CD4-positive, alpha-beta T cell (primary cell): ENCODE data around the gene C11orf91. TPM values are rescaled to one million over a fixed set of nuclear protein-coding genes. Genes with fewer than 3 reads are reported as not detected.

Experiments
- ATAC-seq: fragments of 200-7000 bp; cut with Tn5 transposase; one replicate; pipeline ENCODE4 v1.10.0; 2022; ENCODE audit warnings: mild to moderate bottlenecking; ENCODE audit not compliant: poor library complexity
- CTCF ChIA-PET: fragments of 350-600 bp; sonication (Branson Sonifier 250); formaldehyde crosslinking; loops from one replicate; lab custom pipeline; 2021; ENCODE audit warnings: antibody characterized with exemption, inconsistent platforms; lab: Charles Lee
- POLR2A ChIA-PET: fragments of 350-600 bp; sonication (Branson Sonifier 250); formaldehyde crosslinking; loops from one replicate; lab custom pipeline; 2021; ENCODE audit warnings: antibody characterized with exemption, inconsistent platforms; lab: Charles Lee
- DNase-seq, 14 experiments: peaks; one replicate each; pipeline ENCODE4 v3.0.0-alpha.2; 2013 to 2020; ENCODE audit warnings: mixed read lengths in 2 of 14
- H3K27ac ChIP-seq, 2 donors: one replicate each; pipeline versions ENCODE4 v1.5.1 to v1.7.0; 2013; ENCODE audit warnings: low read length in 2 of 2, low read depth in 1 of 2, mild to moderate bottlenecking in 1 of 2
- H3K27me3 ChIP-seq, 2 experiments: 1 replicate in 1 of 2; 2 replicates in 1 of 2; pipeline versions ENCODE4 v1.6.1 to v1.7.0; 2013; ENCODE audit warnings: low read length in 2 of 2, control low read depth in 1 of 2, mild to moderate bottlenecking in 1 of 2, moderate library complexity in 1 of 2; ENCODE audit not compliant: insufficient read depth in 2 of 2, control insufficient read depth in 1 of 2
- H3K36me3 ChIP-seq: one replicate; pipeline ENCODE4 v1.6.1; 2013; ENCODE audit warnings: low read length, control low read depth; ENCODE audit not compliant: insufficient read depth
- H3K4me1 ChIP-seq: one replicate; pipeline ENCODE4 v1.6.1; 2013; ENCODE audit warnings: low read length, control low read depth; ENCODE audit not compliant: insufficient read depth
- H3K4me3 ChIP-seq: one replicate; pipeline ENCODE4 v1.5.1; 2013; ENCODE audit warnings: mild to moderate bottlenecking, low read length, moderate library complexity
- H3K9me3 ChIP-seq, 2 experiments: 1 replicate in 1 of 2; 2 replicates in 1 of 2; pipeline versions ENCODE4 v1.6.1 to v1.7.0; 2013; ENCODE audit warnings: low read length in 2 of 2, mild to moderate bottlenecking in 2 of 2, control low read depth in 1 of 2, moderate library complexity in 1 of 2; ENCODE audit not compliant: control insufficient read depth in 1 of 2, insufficient read depth in 1 of 2
- H3K27ac Mint-ChIP-seq: one replicate; pipeline ENCODE4 v1.8.0; 2020; ENCODE audit warnings: mixed read lengths
- H3K27me3 Mint-ChIP-seq: one replicate; pipeline ENCODE4 v1.8.0; 2021; ENCODE audit warnings: mixed read lengths
- H3K36me3 Mint-ChIP-seq: one replicate; pipeline ENCODE4 v1.8.0; 2021; ENCODE audit warnings: low read depth, mixed read lengths
- H3K4me1 Mint-ChIP-seq: one replicate; pipeline ENCODE4 v1.8.0; 2021; ENCODE audit warnings: low read depth, mixed read lengths
- H3K4me3 Mint-ChIP-seq: one replicate; pipeline ENCODE4 v1.8.0; 2020; ENCODE audit warnings: mild to moderate bottlenecking, mixed read lengths
- H3K9me3 Mint-ChIP-seq: one replicate; pipeline ENCODE4 v1.8.0; 2020; ENCODE audit warnings: mixed read lengths
- CTCF ChIP-seq: fragments of 200-600 bp; IDR thresholded peaks from one replicate; pipeline ENCODE4 v1.8.0; 2022; ENCODE audit warnings: antibody characterized with exemption, mild to moderate bottlenecking
- intact Hi-C, 2 experiments: fragments of 100-400 bp; cut with DNase I in 1 of 2; cut with micrococcal nuclease in 1 of 2; formaldehyde crosslinking; loops; one replicate each; pipeline versions ENCODE4 v1.15.1 to v1.9.0; 2023 to 2025; cut with DNase I, micrococcal nuclease
- total RNA-seq, 174 experiments: library from RNA in 2 of 174; stranded (reverse) in 2 of 174; gene quantifications; one replicate each; pipeline ENCODE4 v1.2.3 and lab custom pipeline; 2021 to 2026

The C11orf91 gene
- total RNA-seq, 2 experiments from 2014 or later = 0.45 TPM; not detected in 1

- Mint-ChIP-seq H3K27ac (no peak overlapping the region), H3K27me3 (peaks cover 2% of the 10 kb centered on the region), H3K4me3 (no peak overlapping the region), H3K4me1 (peaks cover 3% of the 10 kb centered on the region), H3K9me3 (no peaks in the 10 kb centered on the region), H3K36me3 (no peaks in the 10 kb centered on the region)
- H3K27me3 ChIP-seq = peaks cover 3% of the 10 kb centered on the region in 2 experiments
- no peak for DNase-seq
- no peak for TF ChIP-seq CTCF
- POLR2A ChIA-PET = no interaction called here
- no peak overlapping the region for H3K27ac ChIP-seq
- ATAC-seq = no peak
- intact Hi-C loops = loop anchor here in 1 of 2 experiments (10.0 kb wide), 1 partner anchor 664 kb away; the partner anchor contains the start of gene ABTB2
- no peaks in the 10 kb centered on the region for H3K36me3 ChIP-seq
- CTCF ChIA-PET = no interaction called here
- H3K4me3 ChIP-seq = no peak overlapping the region
- no peaks in the 10 kb centered on the region for H3K4me1 ChIP-seq
- H3K9me3 ChIP-seq = peaks cover 0 to 3% of the 10 kb centered on the region in 2 experiments
These were observed 9.4 kb downstream of the C11orf91 start for GRCh38 chr11:33691066-33691864.

- no peaks in the 10 kb centered on the region for H3K9me3 Mint-ChIP-seq
- H3K4me3 Mint-ChIP-seq = no peak overlapping the region
- Histone ChIP-seq H3K4me3 (no peak overlapping the region), H3K27me3 (peaks cover 3 to 5% of the 10 kb centered on the region in 2 experiments), H3K9me3 (peaks cover 0 to 3% of the 10 kb centered on the region in 2 experiments), H3K36me3 (no peaks in the 10 kb centered on the region), H3K27ac (no peak overlapping the region), H3K4me1 (no peaks in the 10 kb centered on the region)
- intact Hi-C loops = loop anchor here in 1 of 2 experiments (10.0 kb wide), 1 partner anchor 664 kb away; the partner anchor contains the start of gene ABTB2
- DNase-seq (no peak), ATAC-seq (no peak)
- no peak for TF ChIP-seq CTCF
- ChIA-PET CTCF (no interaction called here), POLR2A (no interaction called here)
- H3K4me1 Mint-ChIP-seq = no peaks in the 10 kb centered on the region
- no peak overlapping the region for H3K27ac Mint-ChIP-seq
- no peaks in the 10 kb centered on the region for H3K36me3 Mint-ChIP-seq
- peaks cover 5% of the 10 kb centered on the region for H3K27me3 Mint-ChIP-seq
These were observed 10.1 kb downstream of the C11orf91 start for GRCh38 chr11:33690290-33691065.

GRCh38 chr11:33689501-33689900 is 11.1 kb downstream of the C11orf91 start:
- H3K4me3 Mint-ChIP-seq = no peak overlapping the region
- H3K9me3 ChIP-seq = peaks cover 0 to 3% of the 10 kb centered on the region in 2 experiments
- no peak for DNase-seq
- H3K4me3 ChIP-seq = no peak overlapping the region
- no peak overlapping the region for H3K27ac Mint-ChIP-seq
- H3K27me3 ChIP-seq = peaks cover 3 to 7% of the 10 kb centered on the region in 2 experiments
- no peaks in the 10 kb centered on the region for H3K4me1 Mint-ChIP-seq
- H3K4me1 ChIP-seq = no peaks in the 10 kb centered on the region
- no peak for TF ChIP-seq CTCF
- H3K27ac ChIP-seq = no peak overlapping the region
- POLR2A ChIA-PET = no interaction called here
- intact Hi-C loops = no loop called here
- H3K36me3 Mint-ChIP-seq = no peaks in the 10 kb centered on the region
- no peaks in the 10 kb centered on the region for H3K36me3 ChIP-seq
- no peaks in the 10 kb centered on the region for H3K9me3 Mint-ChIP-seq
- CTCF ChIA-PET = no interaction called here
- ATAC-seq = no peak
- peaks cover 12% of the 10 kb centered on the region for H3K27me3 Mint-ChIP-seq
